ENCODE data around the gene C12orf43. TPM values are rescaled to one million over a fixed set of nuclear protein-coding genes. Genes with fewer than 3 reads are reported as not detected.
A peak's percentile ranks its signal among the peaks of the same experiment; 100 is the strongest.

Gene C12orf43
- total RNA-seq, 1 donor from 2014 or later = 14.2 TPM

DNA sequence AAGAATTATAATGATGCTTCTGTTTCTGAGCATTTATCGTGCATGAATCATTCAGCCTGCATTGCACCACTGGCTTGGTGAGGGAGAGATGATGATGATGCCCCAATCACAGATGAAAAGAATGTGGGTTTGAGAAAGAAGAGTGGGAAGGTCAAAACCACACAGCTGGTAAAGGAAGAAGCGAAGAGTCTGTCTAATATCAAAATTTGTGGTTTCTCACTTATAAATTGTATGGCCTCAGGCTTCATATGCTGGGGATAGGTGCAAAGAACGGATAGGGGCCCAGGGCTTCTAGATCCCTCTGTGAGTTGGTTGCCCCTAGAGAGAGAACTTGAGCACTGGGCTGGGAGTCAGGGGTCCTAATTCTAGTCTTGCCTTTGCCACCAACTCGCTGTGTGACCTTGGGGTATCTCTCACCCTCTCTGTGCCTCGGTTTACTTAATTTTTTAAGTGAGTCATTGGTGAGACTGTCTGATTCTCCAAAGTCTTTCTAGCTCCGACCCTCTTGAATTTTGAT is 20.6 kb upstream of the C12orf43 start:
- H3K4me1 Mint-ChIP-seq (ENCODE audit: unreplicated experiment) = peaks cover 16% of the 10 kb centered on the region
- TF ChIP-seq, protein P1, sequence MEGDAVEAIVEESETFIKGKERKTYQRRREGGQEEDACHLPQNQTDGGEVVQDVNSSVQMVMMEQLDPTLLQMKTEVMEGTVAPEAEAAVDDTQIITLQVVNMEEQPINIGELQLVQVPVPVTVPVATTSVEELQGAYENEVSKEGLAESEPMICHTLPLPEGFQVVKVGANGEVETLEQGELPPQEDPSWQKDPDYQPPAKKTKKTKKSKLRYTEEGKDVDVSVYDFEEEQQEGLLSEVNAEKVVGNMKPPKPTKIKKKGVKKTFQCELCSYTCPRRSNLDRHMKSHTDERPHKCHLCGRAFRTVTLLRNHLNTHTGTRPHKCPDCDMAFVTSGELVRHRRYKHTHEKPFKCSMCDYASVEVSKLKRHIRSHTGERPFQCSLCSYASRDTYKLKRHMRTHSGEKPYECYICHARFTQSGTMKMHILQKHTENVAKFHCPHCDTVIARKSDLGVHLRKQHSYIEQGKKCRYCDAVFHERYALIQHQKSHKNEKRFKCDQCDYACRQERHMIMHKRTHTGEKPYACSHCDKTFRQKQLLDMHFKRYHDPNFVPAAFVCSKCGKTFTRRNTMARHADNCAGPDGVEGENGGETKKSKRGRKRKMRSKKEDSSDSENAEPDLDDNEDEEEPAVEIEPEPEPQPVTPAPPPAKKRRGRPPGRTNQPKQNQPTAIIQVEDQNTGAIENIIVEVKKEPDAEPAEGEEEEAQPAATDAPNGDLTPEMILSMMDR (IDR thresholded peaks at IDR 0.05) = no peak
- no peak overlapping the region for H3K4me3 Mint-ChIP-seq (ENCODE audit: unreplicated experiment)
- no peaks in the 10 kb centered on the region for H3K36me3 Mint-ChIP-seq (ENCODE audit: unreplicated experiment)
- no peak for DNase-seq (ENCODE audit: extremely low spot score, unreplicated experiment)
- no peak overlapping the region for H3K27ac Mint-ChIP-seq (ENCODE audit: unreplicated experiment)
- H3K9me3 Mint-ChIP-seq (ENCODE audit: unreplicated experiment) = no peaks in the 10 kb centered on the region
- peaks cover 20% of the 10 kb centered on the region for H3K27me3 Mint-ChIP-seq (ENCODE audit: unreplicated experiment)

DNA sequence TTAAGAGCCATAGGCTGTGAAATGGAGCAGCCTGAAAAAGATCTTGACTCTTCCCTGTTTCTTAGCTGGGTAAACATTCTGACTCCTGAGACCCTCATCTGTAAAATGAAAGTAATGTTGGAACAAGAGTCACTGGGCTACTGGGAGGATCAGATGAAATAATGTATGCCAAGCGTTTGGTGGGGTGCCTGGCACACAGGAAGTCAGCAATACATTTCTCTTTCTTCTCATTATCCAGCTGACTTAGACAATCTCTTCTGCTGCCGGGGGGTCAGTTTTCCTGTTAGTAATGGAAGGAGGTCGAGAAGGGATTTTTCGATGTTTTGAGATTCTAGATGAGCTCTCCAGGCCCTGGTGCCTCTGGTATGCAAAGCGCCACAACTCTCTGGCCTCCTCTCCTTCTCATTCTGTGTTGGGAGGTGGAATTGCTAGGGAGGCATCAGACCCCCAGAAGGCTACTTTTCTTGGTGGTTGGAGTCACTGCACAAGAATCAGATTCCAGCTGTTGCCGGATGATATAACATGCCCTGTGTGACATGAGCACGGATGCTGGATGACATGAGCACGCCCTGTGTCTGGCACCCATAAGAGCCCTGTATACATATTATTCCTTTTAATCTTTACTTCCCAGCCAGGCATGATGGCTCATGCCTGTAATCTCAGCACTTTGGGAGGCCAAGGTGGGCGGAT is 18.5 kb upstream of the C12orf43 start:
- DNase-seq (ENCODE audit: extremely low spot score, unreplicated experiment) = no peak
- H3K9me3 Mint-ChIP-seq (ENCODE audit: unreplicated experiment) = no peaks in the 10 kb centered on the region
- H3K36me3 Mint-ChIP-seq (ENCODE audit: unreplicated experiment) = no peaks in the 10 kb centered on the region
- H3K4me3 Mint-ChIP-seq (ENCODE audit: unreplicated experiment) = no peak overlapping the region
- peaks cover 7% of the 10 kb centered on the region for H3K27me3 Mint-ChIP-seq (ENCODE audit: unreplicated experiment)
- peak overlapping the region; percentile 48 for H3K27ac Mint-ChIP-seq (ENCODE audit: unreplicated experiment)
- TF ChIP-seq, protein P1 (IDR thresholded peaks at IDR 0.05) = no peak
- peaks cover 21% of the 10 kb centered on the region for H3K4me1 Mint-ChIP-seq (ENCODE audit: unreplicated experiment)

DNA sequence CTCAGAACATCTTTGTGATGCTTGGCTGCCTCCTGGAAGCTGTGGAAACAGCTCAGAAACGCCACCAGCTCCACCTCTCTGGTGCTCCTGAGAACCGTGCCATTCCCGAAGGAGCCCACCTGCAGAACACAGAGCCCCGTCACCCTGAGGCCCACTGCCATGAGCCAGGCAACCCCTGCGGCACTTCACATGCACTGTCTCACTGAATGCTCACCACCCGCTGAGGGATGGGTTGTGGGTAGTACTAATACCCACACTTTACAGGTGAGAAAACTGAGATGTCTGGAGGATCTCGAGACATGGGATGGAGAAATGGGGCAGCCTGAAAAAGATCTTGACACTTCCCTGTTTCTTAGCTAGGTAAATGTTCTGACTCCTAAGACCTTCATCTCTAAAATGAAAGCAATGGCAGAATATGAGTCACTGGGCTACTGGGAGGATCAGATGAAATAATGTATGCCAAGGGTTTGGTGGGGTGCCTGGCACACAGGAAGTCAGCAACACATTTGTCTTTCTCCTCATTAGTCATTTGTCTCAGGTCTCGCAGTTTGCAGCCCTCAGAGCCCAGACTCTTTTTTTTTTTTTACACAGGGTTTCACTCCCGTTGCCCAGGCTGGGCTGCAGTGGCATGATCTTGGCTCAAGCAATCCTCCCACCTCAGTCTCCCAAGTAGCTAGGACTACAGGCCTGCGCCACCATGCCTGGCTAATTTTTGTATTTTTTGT is 17.5 kb upstream of the C12orf43 start:
- DNase-seq (ENCODE audit: extremely low spot score, unreplicated experiment) = no peak
- H3K4me1 Mint-ChIP-seq (ENCODE audit: unreplicated experiment) = peaks cover 19% of the 10 kb centered on the region
- peak overlapping the region; percentile 48 for H3K27ac Mint-ChIP-seq (ENCODE audit: unreplicated experiment)
- peaks cover 5% of the 10 kb centered on the region for H3K27me3 Mint-ChIP-seq (ENCODE audit: unreplicated experiment)
- no peaks in the 10 kb centered on the region for H3K9me3 Mint-ChIP-seq (ENCODE audit: unreplicated experiment)
- H3K36me3 Mint-ChIP-seq (ENCODE audit: unreplicated experiment) = no peaks in the 10 kb centered on the region
- no peak overlapping the region for H3K4me3 Mint-ChIP-seq (ENCODE audit: unreplicated experiment)
- TF ChIP-seq, protein P1 (IDR thresholded peaks at IDR 0.05) = no peak

DNA sequence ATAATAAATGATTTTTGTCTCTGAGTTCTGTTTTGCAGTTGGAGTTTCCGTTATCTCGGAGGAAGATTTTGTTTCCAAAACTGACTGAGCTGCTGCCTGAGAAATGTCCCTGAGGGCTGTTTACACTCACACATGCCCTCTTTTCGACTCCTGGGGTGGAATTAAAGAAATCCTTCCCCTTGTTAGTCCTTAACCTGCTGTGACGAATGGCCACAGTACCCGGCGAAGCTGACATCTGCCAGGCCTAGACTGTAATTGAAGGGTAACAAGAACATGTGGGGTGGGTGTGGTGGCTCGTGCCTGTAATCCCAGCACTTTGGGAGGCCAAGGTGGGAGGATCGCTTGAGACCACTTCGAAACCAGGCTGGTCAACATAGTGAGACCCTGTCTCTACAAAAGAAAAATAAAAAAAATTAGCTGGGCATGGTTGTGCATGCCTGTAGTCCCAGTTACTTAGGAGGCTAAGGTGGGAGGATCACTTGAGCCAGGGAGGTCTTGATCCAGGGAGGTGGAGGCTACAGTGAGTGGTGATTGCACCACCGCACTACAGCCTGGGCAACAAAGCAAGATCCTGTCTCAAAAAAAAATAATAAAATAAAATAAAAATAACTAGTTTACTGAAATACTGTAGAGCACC is 14.4 kb upstream of the C12orf43 start:
- no peak for DNase-seq (ENCODE audit: extremely low spot score, unreplicated experiment)
- Mint-ChIP-seq H3K4me3 (ENCODE audit: unreplicated experiment) (no peak overlapping the region), H3K9me3 (ENCODE audit: unreplicated experiment) (no peaks in the 10 kb centered on the region), H3K36me3 (ENCODE audit: unreplicated experiment) (no peaks in the 10 kb centered on the region), H3K27ac (ENCODE audit: unreplicated experiment) (no peak overlapping the region), H3K4me1 (ENCODE audit: unreplicated experiment) (peaks cover 19% of the 10 kb centered on the region), H3K27me3 (ENCODE audit: unreplicated experiment) (peaks cover 12% of the 10 kb centered on the region)
- TF ChIP-seq, protein P1 (IDR thresholded peaks at IDR 0.05) = no peak

Data from osteocyte (in vitro differentiated cells).